Astrocyte (in vitro differentiated cells and primary cell): ENCODE results near the gene FAM180A.

ENCODE experiments used
- EZH2 ChIP-seq: IDR thresholded peaks from 2 replicates; pipeline ENCODE4 v1.6.1; 2012; ENCODE audit warnings: mild to moderate bottlenecking, low read length, inconsistent platforms; ENCODE audit not compliant: insufficient read depth
- TF ChIP-seq, protein P1 (sequence below): IDR thresholded peaks from 2 replicates; pipeline ENCODE4 v1.5.1; 2011; ENCODE audit warnings: low read depth, mild to moderate bottlenecking, inconsistent platforms, low read length, moderate library complexity; ENCODE audit not compliant: insufficient read depth

DNA sequence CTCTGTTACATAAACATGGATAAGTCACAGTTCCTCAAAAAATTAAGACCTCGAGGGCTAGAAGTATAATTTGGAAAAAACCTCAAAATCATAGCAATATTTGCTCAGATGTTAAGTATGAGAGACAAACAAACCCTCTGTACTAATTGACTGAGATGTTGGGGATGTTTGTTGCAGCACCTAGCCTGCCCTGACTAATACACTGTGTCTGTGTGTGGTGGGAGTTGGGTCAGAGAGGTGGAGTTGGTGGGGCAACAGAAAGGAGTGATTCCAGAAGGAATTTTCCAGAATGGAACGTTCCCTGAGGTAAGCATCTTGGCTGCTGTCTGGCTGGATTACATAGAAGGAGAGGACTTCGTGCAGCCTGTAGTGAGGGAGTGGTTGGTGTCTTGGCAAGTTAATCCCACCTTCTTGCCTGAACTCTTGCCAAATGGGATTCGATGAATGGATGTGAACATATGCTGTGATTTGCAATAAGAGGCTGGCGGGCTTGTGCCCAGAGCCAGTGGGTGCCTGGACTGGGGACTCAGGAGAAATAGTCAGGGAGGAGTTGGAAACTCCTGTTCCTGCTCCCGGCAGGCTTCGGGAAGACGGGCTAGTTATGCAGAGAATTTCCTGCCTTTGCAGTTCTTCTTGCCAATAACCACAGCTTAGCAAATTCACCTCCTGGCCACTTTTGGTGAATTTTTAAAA lies 9.3 kb upstream of the FAM180A start:
- TF ChIP-seq, protein P1, sequence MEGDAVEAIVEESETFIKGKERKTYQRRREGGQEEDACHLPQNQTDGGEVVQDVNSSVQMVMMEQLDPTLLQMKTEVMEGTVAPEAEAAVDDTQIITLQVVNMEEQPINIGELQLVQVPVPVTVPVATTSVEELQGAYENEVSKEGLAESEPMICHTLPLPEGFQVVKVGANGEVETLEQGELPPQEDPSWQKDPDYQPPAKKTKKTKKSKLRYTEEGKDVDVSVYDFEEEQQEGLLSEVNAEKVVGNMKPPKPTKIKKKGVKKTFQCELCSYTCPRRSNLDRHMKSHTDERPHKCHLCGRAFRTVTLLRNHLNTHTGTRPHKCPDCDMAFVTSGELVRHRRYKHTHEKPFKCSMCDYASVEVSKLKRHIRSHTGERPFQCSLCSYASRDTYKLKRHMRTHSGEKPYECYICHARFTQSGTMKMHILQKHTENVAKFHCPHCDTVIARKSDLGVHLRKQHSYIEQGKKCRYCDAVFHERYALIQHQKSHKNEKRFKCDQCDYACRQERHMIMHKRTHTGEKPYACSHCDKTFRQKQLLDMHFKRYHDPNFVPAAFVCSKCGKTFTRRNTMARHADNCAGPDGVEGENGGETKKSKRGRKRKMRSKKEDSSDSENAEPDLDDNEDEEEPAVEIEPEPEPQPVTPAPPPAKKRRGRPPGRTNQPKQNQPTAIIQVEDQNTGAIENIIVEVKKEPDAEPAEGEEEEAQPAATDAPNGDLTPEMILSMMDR, result no peak
- TF ChIP-seq EZH2, result no peak
